CD14-positive monocyte (primary cell): ENCODE results near the gene CNIH1. TPM values are rescaled to one million over a fixed set of nuclear protein-coding genes. Genes with fewer than 3 reads are reported as not detected.

Experiments used
- DNase-seq, 3 donors: peaks; one replicate each; pipeline ENCODE4 v3.0.0-alpha.2; 2011 to 2022
- H2AFZ ChIP-seq: 2 replicates; pipeline ENCODE4 v1.6.0; 2012; ENCODE audit warnings: mild to moderate bottlenecking, low read depth, low read length, inconsistent platforms; ENCODE audit not compliant: insufficient read depth, poor library complexity, severe bottlenecking
- H3K27ac ChIP-seq, 2 donors: 1 replicate in 1 of 2; 2 replicates in 1 of 2; pipeline ENCODE4 v1.5.1; 2012 to 2013; ENCODE audit warnings: low read length in 2 of 2, control low read depth in 1 of 2, inconsistent platforms in 1 of 2, low read depth in 1 of 2, mild to moderate bottlenecking in 1 of 2
- H3K27me3 ChIP-seq, 2 donors: one replicate each; pipeline versions ENCODE4 v1.6.0 to v1.6.1; 2011 to 2013; ENCODE audit warnings: low read length in 2 of 2; ENCODE audit not compliant: control insufficient read depth in 2 of 2, insufficient read depth in 2 of 2
- H3K36me3 ChIP-seq, 2 donors: replicated peaks in 1 of 2; 1 replicate in 1 of 2; 2 replicates in 1 of 2; pipeline versions ENCODE4 v1.5.1 to v1.6.1; 2012 to 2013; ENCODE audit warnings: low read length in 2 of 2, control low read depth in 1 of 2, inconsistent platforms in 1 of 2, mild to moderate bottlenecking in 1 of 2; ENCODE audit not compliant: insufficient read depth in 2 of 2, control insufficient read depth in 1 of 2
- H3K4me1 ChIP-seq, 2 donors: 1 replicate in 1 of 2; 2 replicates in 1 of 2; pipeline versions ENCODE4 v1.5.1 to v1.6.1; 2012 to 2013; ENCODE audit warnings: low read length in 2 of 2, control low read depth in 1 of 2, inconsistent platforms in 1 of 2, mild to moderate bottlenecking in 1 of 2, moderate library complexity in 1 of 2; ENCODE audit not compliant: insufficient read depth in 2 of 2, control insufficient read depth in 1 of 2
- H3K4me2 ChIP-seq: replicated peaks from 2 replicates; pipeline ENCODE3; 2012; ENCODE audit warnings: low read length, moderate library complexity, mild to moderate bottlenecking; ENCODE audit not compliant: poor library complexity, severe bottlenecking; ENCODE audit errors: extremely low read depth
- H3K4me3 ChIP-seq, 3 experiments: fragments of 200-600 bp in 1 of 3; sonication (generic) in 1 of 3; replicated peaks in 1 of 3; 1 replicate in 2 of 3; 2 replicates in 1 of 3; pipeline ENCODE4 v1.5.1; 2011 to 2013; ENCODE audit warnings: low read length in 3 of 3, mild to moderate bottlenecking in 3 of 3, control low read depth in 2 of 3, low read depth in 2 of 3, inconsistent platforms in 1 of 3, moderate library complexity in 1 of 3
- H3K79me2 ChIP-seq: 2 replicates; pipeline ENCODE4 v1.6.0; 2012; ENCODE audit warnings: mild to moderate bottlenecking, control low read depth, inconsistent platforms, low read length, moderate library complexity; ENCODE audit not compliant: insufficient read depth
- H3K9ac ChIP-seq: 2 replicates; pipeline ENCODE4 v1.6.0; 2017; ENCODE audit warnings: low read length, mild to moderate bottlenecking; ENCODE audit not compliant: insufficient read depth, poor library complexity, severe bottlenecking
- H3K9me3 ChIP-seq, 2 donors: replicated peaks in 1 of 2; 1 replicate in 1 of 2; 2 replicates in 1 of 2; pipeline versions ENCODE4 v1.5.1 to v1.6.1; 2012 to 2013; ENCODE audit warnings: low read length in 2 of 2, control low read depth in 1 of 2; ENCODE audit not compliant: control insufficient read depth in 1 of 2, insufficient read depth in 1 of 2
- H4K20me1 ChIP-seq: 2 replicates; pipeline ENCODE4 v1.6.0; 2012; ENCODE audit warnings: mild to moderate bottlenecking, low read length, control low read depth, moderate library complexity; ENCODE audit not compliant: insufficient read depth
- H3K27ac Mint-ChIP-seq, 7 donors: one replicate each; pipeline ENCODE4 v1.8.0; 2020; ENCODE audit warnings: mild to moderate bottlenecking in 7 of 7, mixed read lengths in 7 of 7, moderate library complexity in 6 of 7, inconsistent platforms in 2 of 7
- H3K27me3 Mint-ChIP-seq, 3 donors: one replicate each; pipeline ENCODE4 v1.8.0; 2021 to 2022; ENCODE audit warnings: low read depth in 3 of 3, mild to moderate bottlenecking in 3 of 3, mixed read lengths in 3 of 3, moderate library complexity in 3 of 3, inconsistent platforms in 1 of 3
- H3K36me3 Mint-ChIP-seq, 2 donors: one replicate each; pipeline ENCODE4 v1.8.0; 2020; ENCODE audit warnings: mixed read lengths in 2 of 2, inconsistent platforms in 1 of 2, mild to moderate bottlenecking in 1 of 2
- H3K4me1 Mint-ChIP-seq: one replicate; pipeline ENCODE4 v1.8.0; 2020; ENCODE audit warnings: mild to moderate bottlenecking, mixed read lengths
- H3K4me3 Mint-ChIP-seq, 2 donors: one replicate each; pipeline ENCODE4 v1.8.0; 2020; ENCODE audit warnings: mild to moderate bottlenecking in 2 of 2, mixed read lengths in 2 of 2, moderate library complexity in 1 of 2
- H3K9me3 Mint-ChIP-seq, 7 donors: one replicate each; pipeline ENCODE4 v1.8.0; 2020 to 2022; ENCODE audit warnings: mixed read lengths in 7 of 7, mild to moderate bottlenecking in 6 of 7, moderate library complexity in 6 of 7, inconsistent platforms in 2 of 7
- WGBS: methylation state at CpG from one replicate; pipeline ENCODE4 v1.1.5; 2013; ENCODE audit warnings: missing lambda C conversion rate; ENCODE audit not compliant: insufficient coverage; 5-methylcytosine and 5-hydroxymethylcytosine counted together
- intact Hi-C, 2 donors: fragments of 100-400 bp; cut with micrococcal nuclease; formaldehyde crosslinking; loops; one replicate each; pipeline versions ENCODE4 v1.15.0 to v1.15.1; 2023
- polyA plus RNA-seq, 3 donors: library from polyadenylated mRNA; depleted of rRNA in 1 of 3; unstranded in 2 of 3; stranded (reverse) in 1 of 3; fragments of 300-500 nt in 2 of 3; fragments of >200 nt in 1 of 3; fragmentation: Illumina TruSeq in 2 of 3; gene quantifications; 1 replicate in 2 of 3; 2 replicates in 1 of 3; pipeline ENCODE4 v1.2.3, GENCODE V29; 2012 to 2021
- TF ChIP-seq, protein P1 (sequence below): fragments of 200-600 bp; IDR thresholded peaks from one replicate; pipeline ENCODE4 v1.8.0; 2022; ENCODE audit warnings: antibody characterized with exemption, mild to moderate bottlenecking

The CNIH1 gene
- polyA plus RNA-seq, 3 donors, result 109 to 162 (median 138) TPM

DNA sequence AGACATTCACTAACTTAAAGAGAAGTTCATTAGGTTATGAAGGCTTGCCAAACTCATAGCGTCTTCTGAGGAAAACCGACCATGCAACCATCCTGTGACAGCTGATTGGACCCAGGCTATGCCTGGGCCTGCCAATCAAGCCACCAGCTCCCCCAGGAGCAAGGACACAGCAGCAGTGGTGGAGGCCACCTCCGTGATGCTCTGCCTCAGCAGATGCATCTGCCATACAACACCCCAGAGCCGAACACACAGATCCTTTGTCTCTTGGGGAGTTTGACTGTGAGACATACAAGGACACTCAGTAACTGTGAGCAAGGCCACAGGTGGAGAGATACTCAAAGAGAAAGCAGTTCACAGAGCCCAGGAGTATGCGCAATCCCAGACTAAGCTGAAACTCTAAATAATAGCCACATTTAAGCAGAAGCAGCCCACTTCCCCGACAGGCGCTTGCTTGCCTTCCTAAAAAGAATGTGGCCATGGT, 10.0 kb upstream of the CNIH1 start:
- H3K27me3 ChIP-seq, result no peaks in the 10 kb centered on the region
- peak overlapping the region; percentile 91 to 96 (median 92) for H3K27ac Mint-ChIP-seq
- H3K9ac ChIP-seq, result no peak overlapping the region
- H3K36me3 Mint-ChIP-seq, result no peaks in the 10 kb centered on the region
- H3K79me2 ChIP-seq, result no peaks in the 10 kb centered on the region
- no peak overlapping the region for H2AFZ ChIP-seq
- H3K4me3 ChIP-seq, result peak overlapping the region in 1 of 3 experiments; percentile 8
- intact Hi-C loops, result loop anchor here in 1 of 2 donors (5.0 kb wide), 1 partner anchor 36 kb away; the partner anchor contains the start of gene GMFB
- H3K9me3 Mint-ChIP-seq, result peaks cover 0 to 1% (median 0%) of the 10 kb centered on the region in 7 donors
- H3K27me3 Mint-ChIP-seq, result peaks cover 0 to 3% (median 0%) of the 10 kb centered on the region in 3 donors
- peak in 1 of 3 donors; percentile 12 for DNase-seq
- H3K27ac ChIP-seq, result peak overlapping the region; percentile 76 to 87
- WGBS, result 79% methylated on average over 5 of the region's 7 CpGs
- H3K4me1 Mint-ChIP-seq, result peaks cover 52% of the 10 kb centered on the region
- H3K4me2 ChIP-seq, result peak overlapping the region; percentile 11
- H3K4me1 ChIP-seq, result peaks cover 53 to 63% of the 10 kb centered on the region in 2 donors
- peak overlapping the region; percentile 37 to 73 for H3K4me3 Mint-ChIP-seq
- no peaks in the 10 kb centered on the region for H3K9me3 ChIP-seq
- TF ChIP-seq, protein P1, sequence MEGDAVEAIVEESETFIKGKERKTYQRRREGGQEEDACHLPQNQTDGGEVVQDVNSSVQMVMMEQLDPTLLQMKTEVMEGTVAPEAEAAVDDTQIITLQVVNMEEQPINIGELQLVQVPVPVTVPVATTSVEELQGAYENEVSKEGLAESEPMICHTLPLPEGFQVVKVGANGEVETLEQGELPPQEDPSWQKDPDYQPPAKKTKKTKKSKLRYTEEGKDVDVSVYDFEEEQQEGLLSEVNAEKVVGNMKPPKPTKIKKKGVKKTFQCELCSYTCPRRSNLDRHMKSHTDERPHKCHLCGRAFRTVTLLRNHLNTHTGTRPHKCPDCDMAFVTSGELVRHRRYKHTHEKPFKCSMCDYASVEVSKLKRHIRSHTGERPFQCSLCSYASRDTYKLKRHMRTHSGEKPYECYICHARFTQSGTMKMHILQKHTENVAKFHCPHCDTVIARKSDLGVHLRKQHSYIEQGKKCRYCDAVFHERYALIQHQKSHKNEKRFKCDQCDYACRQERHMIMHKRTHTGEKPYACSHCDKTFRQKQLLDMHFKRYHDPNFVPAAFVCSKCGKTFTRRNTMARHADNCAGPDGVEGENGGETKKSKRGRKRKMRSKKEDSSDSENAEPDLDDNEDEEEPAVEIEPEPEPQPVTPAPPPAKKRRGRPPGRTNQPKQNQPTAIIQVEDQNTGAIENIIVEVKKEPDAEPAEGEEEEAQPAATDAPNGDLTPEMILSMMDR, result no peak
- no peaks in the 10 kb centered on the region for H4K20me1 ChIP-seq
- no peaks in the 10 kb centered on the region for H3K36me3 ChIP-seq

DNA sequence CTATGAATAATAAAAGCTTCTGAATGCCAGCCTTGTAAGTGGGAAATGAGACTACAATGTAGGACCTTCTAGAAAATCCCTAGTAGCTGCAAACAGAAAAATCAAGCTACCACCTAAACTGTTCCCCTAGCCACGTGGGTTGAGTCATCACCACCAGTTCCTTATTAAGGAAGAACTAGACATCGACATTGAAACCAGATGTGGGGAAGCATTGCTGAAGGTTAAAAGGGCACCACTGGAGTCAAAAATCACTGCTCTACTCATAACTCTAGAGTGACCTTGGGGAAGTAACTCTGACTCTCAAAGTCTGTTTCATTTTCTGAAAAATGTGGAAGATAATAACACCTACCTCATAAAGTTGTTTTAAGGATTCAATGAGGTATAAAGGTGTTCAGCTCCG, 9.4 kb upstream of the CNIH1 start:
- peak; percentile 85 to 98 (median 95) for DNase-seq
- peak overlapping the region; percentile 91 to 96 (median 92) for H3K27ac Mint-ChIP-seq

More for the DNA sequence above, 9.4 kb upstream of the CNIH1 start:
- no peaks in the 10 kb centered on the region for H3K9me3 ChIP-seq
- Mint-ChIP-seq H3K9me3 (peaks cover 0 to 1% (median 0%) of the 10 kb centered on the region in 7 donors), H3K36me3 (no peaks in the 10 kb centered on the region), H3K4me3 (peak overlapping the region in 1 of 2 donors; percentile 73), H3K4me1 (peaks cover 59% of the 10 kb centered on the region), H3K27me3 (peaks cover 0 to 3% (median 0%) of the 10 kb centered on the region in 3 donors)
- no peak overlapping the region for H3K9ac ChIP-seq
- H3K27me3 ChIP-seq, result no peaks in the 10 kb centered on the region
- H3K79me2 ChIP-seq, result no peaks in the 10 kb centered on the region
- no peaks in the 10 kb centered on the region for H4K20me1 ChIP-seq
- H3K4me2 ChIP-seq, result peak overlapping the region; percentile 11
- H3K36me3 ChIP-seq, result no peaks in the 10 kb centered on the region
- H3K4me1 ChIP-seq, result peaks cover 58 to 69% of the 10 kb centered on the region in 2 donors
- peak overlapping the region in 1 of 3 experiments; percentile 8 for H3K4me3 ChIP-seq
- TF ChIP-seq, protein P1, result no peak
- no peak overlapping the region for H2AFZ ChIP-seq
- peak overlapping the region; percentile 47 to 87 for H3K27ac ChIP-seq
- no CpG with 5 or more reads among the region's 3 CpGs for WGBS
- intact Hi-C loops, result loop anchor here in 1 of 2 donors (5.0 kb wide), 1 partner anchor 37 kb away; the partner anchor contains the start of gene GMFB
